Astrocyte (in vitro differentiated cells and primary cell): ENCODE data around the gene SRGAP2B.
"Not testable (repeated sequence)": the region's sequence is repeated elsewhere in the genome, so short reads cannot be mapped to it uniquely, and the experiment has no call there.

Source experiments
- CTCF ChIP-seq: IDR thresholded peaks from 2 replicates; pipeline ENCODE4 v1.5.1; 2011; ENCODE audit warnings: low read depth, mild to moderate bottlenecking, inconsistent platforms, low read length, moderate library complexity; ENCODE audit not compliant: insufficient read depth
- EZH2 ChIP-seq: IDR thresholded peaks from 2 replicates; pipeline ENCODE4 v1.6.1; 2012; ENCODE audit warnings: mild to moderate bottlenecking, low read length, inconsistent platforms; ENCODE audit not compliant: insufficient read depth

- TF ChIP-seq CTCF, EZH2: not testable (repeated sequence)
Measured at GRCh38 chr1:144913458-144913857, 181.7 kb downstream of the SRGAP2B start.
